ENCODE results near the gene PIP4K2A. TPM values are rescaled to one million over a fixed set of nuclear protein-coding genes. Genes with fewer than 3 reads are reported as not detected.
A peak's percentile ranks its signal among the peaks of the same experiment; 100 is the strongest.

Gene PIP4K2A
- total RNA-seq, 4 donors from 2014 or later = 7.4 to 60.3 (median 9.9) TPM

- no peaks in the 10 kb centered on the region for H3K9me3 ChIP-seq
- TF ChIP-seq POLR2AphosphoS5 (IDR thresholded peaks at IDR 0.05) (no peak), CTCF (IDR thresholded peaks at IDR 0.05) (no peak), POLR2A (IDR thresholded peaks at IDR 0.05) (no peak), EP300 (IDR thresholded peaks at IDR 0.05) (no peak)
- 80% methylated on average over 3 of the region's 3 CpGs for WGBS
- H3K4me3 ChIP-seq = no peak overlapping the region
- DNase-seq (ENCODE audit: low spot score in 2 of 2) = no peak
- peaks cover 14% of the 10 kb centered on the region for H3K4me1 ChIP-seq
- H3K27ac ChIP-seq = no peak overlapping the region
- no peaks in the 10 kb centered on the region for H3K36me3 ChIP-seq
- no peaks in the 10 kb centered on the region for H3K27me3 ChIP-seq
Measured at GRCh38 chr10:22717728-22718127, 3.4 kb upstream of the PIP4K2A start.

- Histone ChIP-seq H3K9me3 (no peaks in the 10 kb centered on the region), H3K36me3 (no peaks in the 10 kb centered on the region), H3K4me3 (no peak overlapping the region), H3K27ac (no peak overlapping the region), H3K27me3 (no peaks in the 10 kb centered on the region), H3K4me1 (peaks cover 16% of the 10 kb centered on the region)
- 77% methylated on average over 4 of the region's 4 CpGs for WGBS
- no peak for TF ChIP-seq POLR2AphosphoS5 (IDR thresholded peaks at IDR 0.05)
- no peak for TF ChIP-seq POLR2A (IDR thresholded peaks at IDR 0.05)
- TF ChIP-seq CTCF (IDR thresholded peaks at IDR 0.05) = no peak
- DNase-seq (ENCODE audit: low spot score in 2 of 2) = no peak
Measured at GRCh38 chr10:22716943-22717342, 2.6 kb upstream of the PIP4K2A start.

GRCh38 chr10:22715290-22715625, 880 bp upstream of the PIP4K2A start:
- H3K4me3 ChIP-seq = peak overlapping the region; percentile 97

GRCh38 chr10:22713853-22714478, 412 bp downstream of the PIP4K2A start:
- Histone ChIP-seq H3K4me1 (peaks cover 25% of the 10 kb centered on the region), H3K36me3 (no peaks in the 10 kb centered on the region)
- TF ChIP-seq CTCF (IDR thresholded peaks at IDR 0.05) = no peak
- TF ChIP-seq POLR2A (IDR thresholded peaks at IDR 0.05) = no peak
- no peak for TF ChIP-seq EP300 (IDR thresholded peaks at IDR 0.05)
- no peak for TF ChIP-seq POLR2AphosphoS5 (IDR thresholded peaks at IDR 0.05)

More at GRCh38 chr10:22715290-22715625, 880 bp upstream of the PIP4K2A start:
- H3K36me3 ChIP-seq = no peaks in the 10 kb centered on the region
- no peak overlapping the region for H3K27ac ChIP-seq
- no peaks in the 10 kb centered on the region for H3K27me3 ChIP-seq
- no peaks in the 10 kb centered on the region for H3K9me3 ChIP-seq
- no peak for TF ChIP-seq EP300 (IDR thresholded peaks at IDR 0.05)
- TF ChIP-seq CTCF (IDR thresholded peaks at IDR 0.05) = no peak
- no peak for TF ChIP-seq POLR2AphosphoS5 (IDR thresholded peaks at IDR 0.05)
- no peak for TF ChIP-seq POLR2A (IDR thresholded peaks at IDR 0.05)
- DNase-seq (ENCODE audit: low spot score in 2 of 2) = no peak
- peaks cover 22% of the 10 kb centered on the region for H3K4me1 ChIP-seq
- 85% methylated on average over 7 of the region's 7 CpGs for WGBS

GRCh38 chr10:22712956-22713852, 1.2 kb downstream of the PIP4K2A start:
- Histone ChIP-seq H3K4me1 (peaks cover 25% of the 10 kb centered on the region), H3K9me3 (no peaks in the 10 kb centered on the region), H3K36me3 (no peaks in the 10 kb centered on the region), H3K27me3 (no peaks in the 10 kb centered on the region), H3K27ac (peak overlapping the region; percentile 90), H3K4me3 (peak overlapping the region; percentile 97)
- TF ChIP-seq POLR2A (IDR thresholded peaks at IDR 0.05) (no peak), POLR2AphosphoS5 (IDR thresholded peaks at IDR 0.05) (no peak), EP300 (IDR thresholded peaks at IDR 0.05) (no peak), CTCF (IDR thresholded peaks at IDR 0.05) (no peak)
- under 1% methylated on average over 43 of the region's 73 CpGs for WGBS
- no peak for DNase-seq (ENCODE audit: low spot score in 2 of 2)

More at GRCh38 chr10:22713853-22714478, 412 bp downstream of the PIP4K2A start:
- peak overlapping the region; percentile 97 for H3K4me3 ChIP-seq
- H3K27ac ChIP-seq = peak overlapping the region; percentile 90
- H3K9me3 ChIP-seq = no peaks in the 10 kb centered on the region
- no peaks in the 10 kb centered on the region for H3K27me3 ChIP-seq
- WGBS = 0% methylated on average over 11 of the region's 67 CpGs
- peak; percentile 68 to 83 for DNase-seq (ENCODE audit: low spot score in 2 of 2)

All from suprapubic skin (tissue), 4 donors.